Epidermal melanocyte (primary cell): Measurements from ENCODE around the gene PRR15L.
"Not testable (repeated sequence)": the region's sequence is repeated elsewhere in the genome, so short reads cannot be mapped to it uniquely, and the experiment has no call there.

Source experiments
- DNase-seq: peaks from one replicate; pipeline ENCODE4 v3.0.0; 2011; ENCODE audit warnings: low spot score; ENCODE audit not compliant: insufficient read length

The PRR15L gene

GRCh38 chr17:47957591-47958490, at the start of gene PRR15L:
TSS of gene PRR15L (minus strand) at chr17:47957883. CDS start at chr17:47953234, 4,649 bp downstream.
- no peak for DNase-seq

GRCh38 chr17:48006936-48007709, 49.4 kb upstream of the PRR15L start:
- DNase-seq: no peak

- no peak for DNase-seq
Measured at GRCh38 chr17:48004983-48005382, 47.3 kb upstream of the PRR15L start.

GRCh38 chr17:48003417-48004151, 45.9 kb upstream of the PRR15L start:
- DNase-seq: no peak

- no peak for DNase-seq
Measured at GRCh38 chr17:48002916-48003416, 45.3 kb upstream of the PRR15L start.

- DNase-seq: peak; percentile 83
Measured at GRCh38 chr17:48002266-48002915, 44.7 kb upstream of the PRR15L start.

- DNase-seq: not testable (repeated sequence)
Measured at GRCh38 chr17:48001657-48002056, 44.0 kb upstream of the PRR15L start.

GRCh38 chr17:48001197-48001596, 43.5 kb upstream of the PRR15L start:
- no peak for DNase-seq

- no peak for DNase-seq
Measured at GRCh38 chr17:47999582-47999981, 41.9 kb upstream of the PRR15L start.

- no peak for DNase-seq
Measured at GRCh38 chr17:47998044-47998443, 40.4 kb upstream of the PRR15L start.

GRCh38 chr17:47997586-47997985, 39.9 kb upstream of the PRR15L start:
- DNase-seq: no peak

GRCh38 chr17:47996201-47996600, 38.5 kb upstream of the PRR15L start:
- no peak for DNase-seq

GRCh38 chr17:47995241-47995935, 37.7 kb upstream of the PRR15L start:
- DNase-seq: no peak

- no peak for DNase-seq
Measured at GRCh38 chr17:47994724-47995123, 37.0 kb upstream of the PRR15L start.

GRCh38 chr17:47993964-47994363, 36.3 kb upstream of the PRR15L start:
- DNase-seq: no peak

GRCh38 chr17:47993031-47993564, 35.4 kb upstream of the PRR15L start:
- no peak for DNase-seq

- DNase-seq: no peak
Measured at GRCh38 chr17:47992216-47992615, 34.5 kb upstream of the PRR15L start.

- DNase-seq: no peak
Measured at GRCh38 chr17:47990962-47991731, 33.5 kb upstream of the PRR15L start.

GRCh38 chr17:47989700-47990099, 32.0 kb upstream of the PRR15L start:
- no peak for DNase-seq
